ENCODE data around the gene FBP1.
"Not testable (repeated sequence)": the region's sequence is repeated elsewhere in the genome, so short reads cannot be mapped to it uniquely, and the experiment has no call there.

Gene FBP1

DNA sequence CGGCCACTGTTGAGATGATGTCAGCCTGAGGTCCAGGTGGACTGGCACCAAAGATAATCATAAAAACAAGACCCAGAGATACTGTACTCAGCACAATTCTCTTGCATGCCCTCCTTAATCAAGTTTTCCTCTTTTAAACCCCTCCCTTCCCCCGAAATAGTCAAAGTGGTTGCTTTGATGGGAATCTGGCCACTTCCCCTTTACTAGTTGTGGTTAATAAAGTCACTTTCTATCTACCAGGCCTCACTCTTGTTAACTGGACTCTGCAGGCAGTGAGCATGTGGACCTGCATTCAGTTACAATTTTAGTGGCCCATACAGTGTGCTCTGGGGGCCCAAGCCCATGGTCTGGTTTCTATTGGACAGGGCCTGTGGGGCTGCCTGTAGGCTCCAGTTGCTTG lies 63.2 kb downstream of the FBP1 start:
- no peak for DNase-seq (ENCODE audit: low read depth)

DNA sequence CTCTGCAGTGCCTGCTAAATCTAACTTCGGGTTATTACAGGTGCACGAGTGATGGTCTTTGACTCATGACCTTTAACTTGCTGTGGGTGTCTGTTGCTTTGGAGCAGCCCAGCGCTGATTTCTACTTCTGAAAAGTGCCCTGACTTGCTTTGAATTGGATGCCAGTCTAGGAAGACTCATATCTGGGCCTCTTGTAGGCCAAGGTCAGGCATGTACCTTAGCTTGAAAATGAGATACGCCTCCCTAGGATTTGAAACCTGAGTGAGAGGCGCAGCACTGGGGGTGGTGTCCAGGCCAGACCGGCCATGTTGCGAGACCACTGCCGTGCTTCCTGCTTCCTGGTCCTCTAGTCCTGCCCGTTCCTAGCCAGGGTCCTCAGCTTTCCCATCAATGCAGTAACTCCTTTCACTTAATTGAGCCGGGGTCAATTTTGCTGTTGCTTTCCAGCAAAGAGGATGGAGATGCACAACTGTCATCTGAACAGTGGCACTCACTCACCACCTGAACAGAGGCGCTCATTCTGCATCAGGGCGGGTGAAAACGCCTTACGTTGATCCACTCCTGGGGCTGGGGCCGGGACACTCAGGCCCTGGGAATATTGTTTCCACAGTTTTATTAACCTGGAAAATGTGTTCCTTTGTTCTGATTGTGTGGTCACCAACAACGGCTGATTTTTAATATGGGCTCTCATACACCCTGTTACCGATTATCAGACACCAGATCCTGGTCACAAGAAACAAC lies 70.2 kb downstream of the FBP1 start:
- DNase-seq (ENCODE audit: low read depth) = no peak

DNA sequence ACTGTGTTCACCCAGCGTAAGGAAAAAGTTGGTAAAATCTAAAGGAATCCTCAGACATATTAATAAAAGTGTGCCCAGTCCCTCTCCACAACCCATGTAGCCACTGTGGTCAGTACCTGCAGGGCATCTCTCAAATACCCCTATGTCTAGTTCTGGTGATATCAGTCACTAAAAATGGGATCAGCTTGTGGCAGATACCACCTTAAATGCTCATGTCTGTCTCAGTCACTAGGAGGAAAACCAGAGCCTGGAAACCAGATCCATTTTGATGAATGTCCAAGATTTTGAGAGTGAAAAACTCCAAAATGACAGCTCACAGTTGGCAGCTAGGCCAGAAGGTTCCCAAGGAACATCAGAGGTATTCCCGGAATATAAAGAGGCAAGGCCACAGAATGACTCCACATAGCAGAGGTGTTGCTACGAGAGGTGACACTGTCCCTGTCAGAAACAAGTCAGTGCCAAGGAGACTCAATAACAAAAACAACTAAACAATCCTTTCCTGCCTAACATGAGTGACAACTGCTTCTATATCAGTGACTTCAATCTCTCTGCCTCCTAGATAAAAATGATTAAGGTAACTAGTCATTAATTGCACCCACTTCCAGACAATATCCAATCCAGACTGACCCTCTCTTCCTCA lies 70.9 kb downstream of the FBP1 start:
- DNase-seq (ENCODE audit: low read depth) = no peak

DNA sequence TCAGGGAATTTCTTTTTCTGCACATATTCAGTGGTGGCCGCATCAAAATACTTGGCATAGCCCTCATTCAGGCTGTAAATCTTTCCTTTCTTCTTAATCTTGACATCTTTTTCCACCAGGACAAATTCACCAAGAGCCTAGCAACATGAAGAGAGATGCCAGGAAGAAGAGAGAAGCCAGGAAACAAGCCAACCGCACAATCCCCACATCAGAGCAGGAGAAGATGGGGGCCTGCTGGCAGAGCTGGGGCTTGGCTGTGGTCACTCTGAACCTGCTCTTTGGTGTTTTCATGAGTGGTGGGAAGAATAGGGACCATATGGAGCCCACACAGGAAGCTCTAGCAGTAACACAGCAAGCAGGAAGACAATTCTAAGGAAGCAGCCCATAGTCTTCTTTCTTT lies 72.0 kb downstream of the FBP1 start:
- DNase-seq (ENCODE audit: low read depth) = no peak

DNA sequence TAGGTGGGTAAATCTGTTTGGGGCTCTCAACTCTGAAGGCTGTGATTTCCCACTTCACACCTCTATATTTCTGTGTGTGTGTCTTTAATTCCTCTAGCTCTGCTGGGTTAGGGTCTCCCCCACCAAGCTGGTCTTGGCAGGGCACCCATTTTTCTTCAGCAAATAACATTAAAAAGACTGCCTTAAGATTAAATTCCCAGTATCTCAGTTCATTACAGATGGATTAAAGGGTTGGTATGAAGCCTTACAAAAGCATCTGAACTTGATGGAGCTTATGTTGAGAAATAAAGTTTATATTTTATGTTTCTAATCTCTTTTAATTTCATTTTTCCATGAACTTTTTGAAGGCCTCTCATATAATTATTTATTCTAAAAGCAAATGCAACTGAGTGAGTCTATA lies 72.8 kb downstream of the FBP1 start:
- DNase-seq (ENCODE audit: low read depth) = no peak

DNA sequence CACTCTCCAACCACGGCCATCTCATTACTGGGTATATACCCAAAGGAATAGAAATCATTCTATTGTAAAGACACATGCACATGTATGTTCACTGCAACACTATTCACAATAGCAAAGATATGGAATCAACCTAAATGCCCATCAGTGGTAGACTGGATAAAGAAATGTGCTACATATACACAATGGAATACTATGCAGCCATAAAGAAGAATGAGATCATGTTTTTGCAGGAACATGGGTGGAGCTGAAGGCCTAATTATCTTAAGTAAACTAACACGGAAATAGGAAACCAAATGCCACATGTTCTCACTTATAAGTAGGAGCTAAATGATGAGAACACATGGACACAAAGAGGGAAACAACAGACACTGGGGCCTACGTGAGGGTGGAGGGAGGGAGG lies 75.0 kb downstream of the FBP1 start:
- DNase-seq (ENCODE audit: low read depth) = not testable (repeated sequence)

DNA sequence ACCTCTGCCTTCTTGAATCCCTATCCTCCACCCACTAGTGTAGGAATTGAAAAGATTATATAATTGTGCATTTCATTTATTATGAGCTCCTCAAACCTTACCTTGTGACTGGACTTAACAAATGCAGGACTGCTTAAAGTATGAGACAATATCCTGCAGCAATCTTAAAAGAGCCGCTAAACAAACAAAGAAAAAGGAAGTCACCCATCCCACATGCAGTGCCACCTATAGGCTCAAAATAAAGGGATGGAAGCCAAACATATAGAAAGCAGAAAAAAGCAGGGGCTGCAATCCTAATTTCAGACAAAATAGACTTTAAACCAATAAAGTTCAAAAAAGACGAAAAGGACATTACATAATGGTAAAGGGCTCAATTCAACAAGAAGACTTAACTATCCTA lies 75.8 kb downstream of the FBP1 start:
- DNase-seq (ENCODE audit: low read depth) = no peak

DNA sequence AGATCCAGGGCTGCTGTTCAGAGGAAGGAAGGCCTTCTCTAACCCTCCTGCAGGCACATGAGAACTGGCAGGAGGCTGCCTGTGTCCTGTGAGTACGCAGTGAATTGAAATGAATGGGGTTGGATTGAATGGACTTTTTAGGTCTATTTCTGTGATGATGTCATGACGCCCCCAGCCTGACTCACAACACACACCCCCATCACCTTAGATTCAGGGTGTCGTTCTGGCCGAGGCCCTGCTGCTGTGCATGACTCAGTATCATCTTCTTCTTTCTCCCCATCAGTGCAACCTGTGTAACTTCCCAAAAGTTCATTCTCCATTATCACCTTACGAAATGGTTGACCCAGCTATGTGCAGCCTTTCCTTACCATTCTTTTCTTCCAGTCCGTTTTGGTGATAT lies 79.1 kb downstream of the FBP1 start:
- DNase-seq (ENCODE audit: low read depth) = no peak

DNA sequence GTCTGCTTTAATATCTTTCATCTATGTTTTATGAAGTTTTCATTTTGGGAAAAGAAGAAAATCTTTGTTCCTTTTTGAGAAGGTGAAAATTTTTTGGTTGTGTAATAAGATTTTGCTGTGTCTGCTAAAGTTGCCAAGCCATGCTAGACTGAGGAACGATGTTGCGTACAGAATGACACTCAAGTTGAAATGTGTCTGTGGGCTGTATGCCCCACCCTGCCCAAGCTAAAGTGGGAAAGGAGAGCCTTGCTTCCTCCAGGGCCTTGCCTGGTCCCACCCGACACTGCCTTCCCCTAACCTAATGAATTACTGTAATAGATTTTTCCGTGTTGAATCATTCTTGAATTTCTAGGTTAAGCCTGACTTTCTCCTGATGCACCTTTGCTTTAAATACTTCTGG lies 81.9 kb downstream of the FBP1 start:
- DNase-seq (ENCODE audit: low read depth) = no peak

DNA sequence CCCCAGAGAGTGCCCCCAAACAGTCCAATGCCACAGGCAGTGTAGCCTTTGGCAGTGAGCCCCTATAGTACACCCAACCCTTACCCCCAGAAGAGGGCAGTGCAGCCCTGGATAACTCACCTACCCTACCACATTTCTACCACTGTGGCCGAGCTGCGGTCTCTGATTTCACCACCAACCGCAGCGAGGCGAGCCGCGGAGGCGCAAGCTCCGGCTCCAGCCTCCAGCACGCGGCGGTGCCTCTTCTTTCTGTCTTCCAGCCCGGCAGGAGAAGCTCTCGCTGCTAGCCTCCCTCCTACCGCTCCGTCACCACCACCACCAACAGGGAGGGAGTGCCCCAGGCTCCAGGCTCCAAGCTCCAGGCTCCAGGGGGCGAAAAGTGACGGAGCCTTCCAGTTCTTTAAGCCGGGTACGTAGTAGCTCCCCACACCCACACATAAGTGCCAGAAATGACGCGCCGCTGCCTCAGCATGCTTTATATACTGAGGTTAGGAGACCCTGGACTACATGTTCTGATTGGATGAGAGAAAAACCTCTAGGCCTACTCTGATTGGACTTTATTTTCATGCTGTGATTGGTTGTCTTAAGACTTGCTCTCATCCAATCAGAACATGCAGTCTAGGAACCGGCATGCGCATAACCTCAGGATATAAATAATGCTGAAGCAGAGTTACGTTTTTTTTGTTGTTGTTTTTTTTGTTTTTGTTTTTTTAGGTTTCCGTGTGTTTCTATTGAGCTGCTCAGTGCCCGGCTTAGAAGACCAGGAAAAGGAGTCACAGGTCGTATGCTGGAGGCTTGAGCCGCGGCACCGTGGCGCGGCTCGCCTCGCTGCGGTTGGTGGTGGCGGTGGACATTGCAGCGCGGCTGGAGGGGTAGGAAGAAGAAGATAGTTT lies 84.6 kb downstream of the FBP1 start, which contains the start of gene PCAT7:
PCAT7 (plus strand) TSS at position 645 of the 893 bp plus-strand sequence.
- DNase-seq (ENCODE audit: low read depth) = no peak

DNA sequence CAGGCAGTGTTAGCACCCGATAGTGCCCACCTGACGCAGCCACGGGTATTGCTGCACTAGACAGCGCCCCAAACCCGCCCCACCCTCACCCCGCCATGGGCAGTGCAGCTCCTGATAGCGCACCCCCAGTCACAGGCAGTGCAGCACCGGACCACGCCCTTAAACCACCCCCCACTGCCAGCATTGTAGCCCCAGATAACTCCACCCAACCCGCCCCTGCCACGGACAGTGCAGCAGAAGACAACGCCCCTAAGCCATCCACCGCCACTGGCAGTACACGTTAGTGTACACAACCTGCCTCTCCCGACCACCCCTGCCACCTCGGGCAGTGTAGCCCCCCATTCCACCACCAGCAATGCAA lies 85.3 kb downstream of the FBP1 start:
- DNase-seq (ENCODE audit: low read depth) = no peak
